ENCODE data around the gene WIPF2. TPM values are rescaled to one million over a fixed set of nuclear protein-coding genes. Genes with fewer than 3 reads are reported as not detected.

The WIPF2 gene
- total and polyA plus RNA-seq, 2 of the 8 experiments (the other 6 are each of a cell fraction or from before 2014, with no cell fraction given) = 6.9 to 25.3 TPM

DNA sequence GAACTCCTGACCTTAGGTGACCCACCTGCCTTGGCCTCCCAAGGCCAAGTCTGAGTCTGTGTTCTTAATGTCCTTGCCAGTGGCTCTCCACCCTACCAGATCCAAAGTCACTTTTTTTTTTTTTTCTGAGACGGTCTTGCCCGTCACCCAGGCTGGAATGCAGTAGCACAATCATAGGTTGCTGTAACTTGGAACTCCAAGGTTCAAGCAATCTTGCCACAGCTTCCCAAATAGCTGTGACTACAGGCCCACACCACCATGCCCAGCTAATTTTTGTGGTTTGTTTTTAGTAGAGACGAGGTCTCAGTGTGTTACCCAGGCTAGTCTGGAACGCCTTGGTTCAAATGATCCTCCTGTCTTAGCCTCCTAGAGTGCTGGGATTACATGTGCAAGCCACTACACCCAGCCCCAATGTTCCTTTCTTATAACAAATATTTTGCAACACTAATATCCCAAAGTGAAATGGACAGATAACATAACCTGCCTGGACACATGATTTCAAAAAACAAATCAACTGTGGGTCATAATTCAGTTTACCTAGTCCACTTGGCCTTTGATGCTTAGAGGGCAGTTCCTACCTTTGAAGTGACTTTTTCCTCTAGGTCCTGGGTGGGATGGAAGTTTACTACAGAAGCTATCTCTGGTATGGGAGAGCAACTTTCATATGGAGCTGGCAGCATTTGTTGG is 45.9 kb upstream of the WIPF2 start:
- ChIA-PET CTCF (ENCODE audit: partially characterized antibody) (interaction anchor here (0.6 to 7.3 kb wide), 10 partner anchors 12 to 1331 kb away, joined by 3 to 59 read pairs (median 4); no protein-coding TSS in a partner anchor), POLR2A (ENCODE audit: partially characterized antibody) (interaction anchor here (0.7 to 9.1 kb wide), 4 partner anchors 19 to 53 kb away, joined by 3 to 105 read pairs (median 9); partner anchors contain the start of gene CASC3)
- H3K9me3 ChIP-seq (ENCODE audit: insufficient read depth in 2 of 2, low read depth in 1 of 2, low read length in 1 of 2) = no peaks in the 10 kb centered on the region
- TF ChIP-seq RNF2 (IDR thresholded peaks at IDR 0.05; ENCODE audit: borderline replicate concordance, low read depth, low read length, missing control alignments, poor library complexity, severe bottlenecking) = no peak
- no peak for TF ChIP-seq SP4 (IDR thresholded peaks at IDR 0.05; ENCODE audit: low read length)
- TF ChIP-seq, protein P1, sequence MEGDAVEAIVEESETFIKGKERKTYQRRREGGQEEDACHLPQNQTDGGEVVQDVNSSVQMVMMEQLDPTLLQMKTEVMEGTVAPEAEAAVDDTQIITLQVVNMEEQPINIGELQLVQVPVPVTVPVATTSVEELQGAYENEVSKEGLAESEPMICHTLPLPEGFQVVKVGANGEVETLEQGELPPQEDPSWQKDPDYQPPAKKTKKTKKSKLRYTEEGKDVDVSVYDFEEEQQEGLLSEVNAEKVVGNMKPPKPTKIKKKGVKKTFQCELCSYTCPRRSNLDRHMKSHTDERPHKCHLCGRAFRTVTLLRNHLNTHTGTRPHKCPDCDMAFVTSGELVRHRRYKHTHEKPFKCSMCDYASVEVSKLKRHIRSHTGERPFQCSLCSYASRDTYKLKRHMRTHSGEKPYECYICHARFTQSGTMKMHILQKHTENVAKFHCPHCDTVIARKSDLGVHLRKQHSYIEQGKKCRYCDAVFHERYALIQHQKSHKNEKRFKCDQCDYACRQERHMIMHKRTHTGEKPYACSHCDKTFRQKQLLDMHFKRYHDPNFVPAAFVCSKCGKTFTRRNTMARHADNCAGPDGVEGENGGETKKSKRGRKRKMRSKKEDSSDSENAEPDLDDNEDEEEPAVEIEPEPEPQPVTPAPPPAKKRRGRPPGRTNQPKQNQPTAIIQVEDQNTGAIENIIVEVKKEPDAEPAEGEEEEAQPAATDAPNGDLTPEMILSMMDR (IDR thresholded peaks at IDR 0.05; ENCODE audit: control extremely low read depth in 1 of 3, insufficient read depth in 1 of 3, low read depth in 1 of 3, low read length in 3 of 3) = no peak
- no peak for TF ChIP-seq SUZ12 (IDR thresholded peaks at IDR 0.05; ENCODE audit: low read length)
- TF ChIP-seq SAP30 (IDR thresholded peaks at IDR 0.05; ENCODE audit: insufficient read depth, insufficient replicate concordance, low read length) = no peak
- no peak for TF ChIP-seq KDM5A (IDR thresholded peaks at IDR 0.05; ENCODE audit: low read length)
- TF ChIP-seq BRCA1 (IDR thresholded peaks at IDR 0.05; ENCODE audit: low read depth, low read length) = no peak
- H3K79me1 ChIP-seq (ENCODE audit: low read depth, low read length) = no peaks in the 10 kb centered on the region
- no peak overlapping the region for H2BK5ac ChIP-seq (ENCODE audit: low read depth, low read length)
- H3K23ac ChIP-seq (ENCODE audit: insufficient read length) = no peak overlapping the region
- H3K4me2 ChIP-seq (ENCODE audit: insufficient read depth in 1 of 2, low read depth in 2 of 2, low read length in 2 of 2) = no peak overlapping the region
- no peak overlapping the region for H2AFZ ChIP-seq (ENCODE audit: low read length)
- H2BK15ac ChIP-seq (ENCODE audit: low read length) = no peak overlapping the region
- H3K36me3 ChIP-seq (ENCODE audit: control insufficient read depth in 2 of 4, insufficient read depth in 4 of 4, low read length in 3 of 4) = peaks cover 32 to 52% (median 41%) of the 10 kb centered on the region in 4 experiments
- H3K14ac ChIP-seq (ENCODE audit: insufficient read length) = no peak overlapping the region
- H4K91ac ChIP-seq (replicated peaks; ENCODE audit: insufficient read length, low read length) = no peak overlapping the region
- H2BK12ac ChIP-seq (ENCODE audit: low read depth, low read length) = no peak overlapping the region
- H3K23me2 ChIP-seq (ENCODE audit: low read depth, low read length) = no peaks in the 10 kb centered on the region; the same call in 1 of the 2 replicates
- no peak overlapping the region for H3K4me3 ChIP-seq (ENCODE audit: extremely low read depth in 1 of 4, insufficient read depth in 2 of 4, low read depth in 3 of 4, low read length in 4 of 4)
- WGBS, 2 experiments (ENCODE audit: extremely low coverage in 1 of 2, insufficient coverage in 1 of 2, insufficient read length in 1 of 2, insufficient replicate concordance in 2 of 2, low coverage in 1 of 2, low lambda C conversion rate in 2 of 2, missing lambda C conversion rate in 1 of 2) = 83% methylated on average over 4 of the region's 4 CpGs; no CpG with 5 or more reads in 1 of the 2 experiments
- no peak overlapping the region for H2BK20ac ChIP-seq (ENCODE audit: low read length)
- H3K27me3 ChIP-seq (replicated peaks in 1 of 4; ENCODE audit: control insufficient read depth in 3 of 4, extremely low read depth in 1 of 4, insufficient read depth in 3 of 4, low read length in 3 of 4) = no peaks in the 10 kb centered on the region
- no peak overlapping the region for H3K27ac ChIP-seq (ENCODE audit: low read depth, low read length)
- no peak overlapping the region for H4K8ac ChIP-seq (ENCODE audit: extremely low read depth, insufficient read depth, low read length)
- H4K5ac ChIP-seq (ENCODE audit: insufficient read length, low read depth, low read length) = no peak overlapping the region
- FAIRE-seq (no peak), DNase-seq (ENCODE audit: low read depth in 1 of 2, low spot score in 2 of 2) (no peak)
- no peak overlapping the region for H2AK5ac ChIP-seq (ENCODE audit: low read depth, low read length)
- no peak overlapping the region for H3K4ac ChIP-seq (replicated peaks; ENCODE audit: insufficient read length, low read depth, low read length)
- H3K18ac ChIP-seq (ENCODE audit: extremely low read depth, low read length) = no peak overlapping the region
- peaks cover 2 to 9% (median 6%) of the 10 kb centered on the region in 4 experiments; a peak in 6 of 7 replicates for H3K4me1 ChIP-seq (replicated peaks in 1 of 4; ENCODE audit: control insufficient read depth in 3 of 4, insufficient read depth in 4 of 4, low read length in 3 of 4)
- peaks cover 4 to 5% of the 10 kb centered on the region in 2 experiments for H4K20me1 ChIP-seq (replicated peaks in 1 of 2; ENCODE audit: control insufficient read depth in 1 of 2, insufficient read depth in 2 of 2, low read length in 2 of 2)
- no peak overlapping the region for H3K9ac ChIP-seq (replicated peaks in 1 of 4; ENCODE audit: extremely low read depth in 1 of 4, low read depth in 3 of 4, low read length in 3 of 4)
- no peak overlapping the region for H2BK120ac ChIP-seq (replicated peaks; ENCODE audit: low read depth, low read length)
- no peaks in the 10 kb centered on the region for H3K79me2 ChIP-seq (ENCODE audit: control insufficient read depth in 1 of 2, insufficient read depth in 2 of 2, low read length in 2 of 2)
- no peak overlapping the region for H3K56ac ChIP-seq (replicated peaks; ENCODE audit: insufficient read length, low read depth, low read length)
